MCF 10A (cell line): ENCODE data around the gene LRMDA. TPM values are rescaled to one million over a fixed set of nuclear protein-coding genes. Genes with fewer than 3 reads are reported as not detected.

Experiments
- BruUV-seq: library from RNA; stranded (reverse); fragments of 400-500 nt; replicated peaks from 2 replicates; lab custom pipeline; 2021; lab: Mats Ljungman, UMichigan
- CTCF ChIA-PET: fragments of 300-600 bp; sonication (Branson Sonifier 250); formaldehyde crosslinking; extraction: SDS; loops from one replicate; lab custom pipeline; 2021; ENCODE audit warnings: antibody characterized with exemption, inconsistent platforms; lab: Yijun Ruan, JAX
- POLR2A ChIA-PET: fragments of 300-600, 350-650 bp; sonication (Branson Sonifier 250); formaldehyde crosslinking; extraction: SDS; loops from one replicate; lab custom pipeline; 2020; ENCODE audit warnings: antibody characterized with exemption, inconsistent platforms; lab: Yijun Ruan, JAX
- DNase-seq: peaks from one replicate; pipeline ENCODE4 v3.0.0-alpha.2; 2018; ENCODE audit not compliant: unreplicated experiment
- H3K27ac Mint-ChIP-seq: one replicate; pipeline ENCODE4 v1.8.0; 2022; ENCODE audit warnings: mild to moderate bottlenecking, low read depth, mixed read lengths; ENCODE audit not compliant: unreplicated experiment
- H3K27me3 Mint-ChIP-seq: one replicate; pipeline ENCODE4 v1.8.0; 2022; ENCODE audit warnings: mixed read lengths; ENCODE audit not compliant: insufficient read depth, unreplicated experiment
- H3K36me3 Mint-ChIP-seq: one replicate; pipeline ENCODE4 v1.8.0; 2022; ENCODE audit warnings: mild to moderate bottlenecking, moderate library complexity, mixed read lengths; ENCODE audit not compliant: insufficient read depth, unreplicated experiment
- H3K4me1 Mint-ChIP-seq: one replicate; pipeline ENCODE4 v1.8.0; 2022; ENCODE audit warnings: mixed read lengths; ENCODE audit not compliant: insufficient read depth, unreplicated experiment
- H3K4me3 Mint-ChIP-seq: one replicate; pipeline ENCODE4 v1.8.0; 2022; ENCODE audit warnings: mild to moderate bottlenecking, moderate library complexity, mixed read lengths; ENCODE audit not compliant: unreplicated experiment
- H3K9me3 Mint-ChIP-seq: one replicate; pipeline ENCODE4 v1.8.0; 2022; ENCODE audit warnings: mixed read lengths; ENCODE audit not compliant: unreplicated experiment
- CTCF ChIP-seq: fragments of 200-600 bp; IDR thresholded peaks from one replicate; pipeline ENCODE4 v1.8.0; 2022; ENCODE audit warnings: antibody characterized with exemption, mild to moderate bottlenecking; ENCODE audit not compliant: unreplicated experiment
- intact Hi-C: fragments of 100-400 bp; cut with micrococcal nuclease; formaldehyde crosslinking; loops from 2 replicates; pipeline ENCODE4 v1.14.1; 2022
- total RNA-seq: library from RNA; stranded (reverse); gene quantifications from 2 replicates; pipeline ENCODE4 v1.2.3, GENCODE V29; 2022

LRMDA gene
- total RNA-seq, 1 experiment from 2014 or later = not detected

DNA sequence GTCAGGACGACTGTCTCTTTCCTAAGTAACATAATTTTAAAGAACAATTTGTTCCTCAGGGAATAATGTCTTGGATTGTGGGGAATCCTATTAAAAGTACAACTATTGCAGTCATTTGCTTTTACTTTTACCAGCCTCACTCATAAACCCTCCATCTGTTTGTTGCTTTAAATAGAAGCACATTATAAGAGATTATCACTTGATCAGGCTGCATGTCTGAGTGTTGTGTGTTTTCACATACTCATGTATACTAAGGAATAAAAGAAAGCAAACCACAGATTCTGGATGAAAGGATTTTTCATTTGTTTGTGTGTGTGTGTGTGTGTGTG, 1128.4 kb downstream of the LRMDA start:
- CTCF ChIA-PET = interaction anchor here (0.6 kb wide), 1 partner anchor 459 kb away, joined by 3 read pairs; no protein-coding TSS in a partner anchor
- intact Hi-C loops = no loop called here
- POLR2A ChIA-PET = interaction anchor here (0.9 kb wide), 1 partner anchor 24 kb away, joined by 5 read pairs; no protein-coding TSS in a partner anchor
- no TSS peak for BruUV-seq
- Mint-ChIP-seq H3K36me3 (no peaks in the 10 kb centered on the region), H3K27ac (peak overlapping the region; percentile 47), H3K9me3 (no peaks in the 10 kb centered on the region), H3K27me3 (no peaks in the 10 kb centered on the region), H3K4me3 (no peak overlapping the region), H3K4me1 (peaks cover 20% of the 10 kb centered on the region)
- no peak for TF ChIP-seq CTCF
- DNase-seq = no peak

GRCh38 chr10:76560338-76560737, 1128.9 kb downstream of the LRMDA start:
- DNase-seq = no peak
- Mint-ChIP-seq H3K4me3 (no peak overlapping the region), H3K27me3 (no peaks in the 10 kb centered on the region), H3K4me1 (peaks cover 20% of the 10 kb centered on the region), H3K36me3 (no peaks in the 10 kb centered on the region), H3K9me3 (no peaks in the 10 kb centered on the region), H3K27ac (peak overlapping the region; percentile 47)
- no peak for TF ChIP-seq CTCF
- POLR2A ChIA-PET = no interaction called here
- CTCF ChIA-PET = interaction anchor here (0.6 to 0.7 kb wide), 2 partner anchors 460 to 1053 kb away, joined by 3 read pairs; no protein-coding TSS in a partner anchor
- BruUV-seq = no TSS peak
- intact Hi-C loops = no loop called here

GRCh38 chr10:76563286-76563685, 1131.9 kb downstream of the LRMDA start:
- H3K4me1 Mint-ChIP-seq = peaks cover 18% of the 10 kb centered on the region
- CTCF ChIA-PET = no interaction called here
- no peaks in the 10 kb centered on the region for H3K36me3 Mint-ChIP-seq
- DNase-seq = no peak
- POLR2A ChIA-PET = interaction anchor here (0.7 kb wide), 1 partner anchor 1161 kb away, joined by 5 read pairs; no protein-coding TSS in a partner anchor
- intact Hi-C loops = no loop called here
- no peak overlapping the region for H3K4me3 Mint-ChIP-seq
- H3K9me3 Mint-ChIP-seq = peaks cover 10% of the 10 kb centered on the region
- no peak for TF ChIP-seq CTCF
- BruUV-seq = no TSS peak
- H3K27ac Mint-ChIP-seq = no peak overlapping the region
- H3K27me3 Mint-ChIP-seq = no peaks in the 10 kb centered on the region

DNA sequence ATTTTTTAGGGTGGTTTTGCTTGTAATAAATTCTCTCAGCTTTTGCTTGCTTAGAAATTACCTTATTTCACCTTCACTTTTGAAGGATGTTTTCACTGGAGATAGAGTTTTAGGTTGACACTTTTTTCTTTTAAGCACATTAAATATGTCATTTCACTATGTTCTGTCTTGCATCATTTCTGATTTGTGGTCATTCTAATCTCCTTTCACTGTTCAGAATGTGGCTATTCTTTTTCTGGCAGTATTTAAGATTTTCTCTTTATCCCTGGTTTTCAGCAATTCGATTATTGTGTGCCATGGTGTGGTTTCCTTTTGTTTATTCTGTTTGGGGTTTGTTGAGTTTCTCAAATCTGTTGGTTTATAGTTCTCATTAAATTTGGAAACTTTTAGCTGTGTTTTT, 1140.6 kb downstream of the LRMDA start:
- no TSS peak for BruUV-seq
- H3K4me3 Mint-ChIP-seq = no peak overlapping the region
- POLR2A ChIA-PET = interaction anchor here (0.8 to 0.9 kb wide), 2 partner anchors 12 to 19 kb away, joined by 3 read pairs; no protein-coding TSS in a partner anchor

More for the DNA sequence above, 1140.6 kb downstream of the LRMDA start:
- no peak overlapping the region for H3K27ac Mint-ChIP-seq
- CTCF ChIA-PET = no interaction called here
- intact Hi-C loops = no loop called here
- no peaks in the 10 kb centered on the region for H3K27me3 Mint-ChIP-seq
- no peak for DNase-seq
- no peaks in the 10 kb centered on the region for H3K36me3 Mint-ChIP-seq
- no peak for TF ChIP-seq CTCF
- no peaks in the 10 kb centered on the region for H3K4me1 Mint-ChIP-seq
- H3K9me3 Mint-ChIP-seq = peaks cover 20% of the 10 kb centered on the region
